ENCODE results near the gene NAALADL2.
"Not testable (repeated sequence)": the region's sequence is repeated elsewhere in the genome, so short reads cannot be mapped to it uniquely, and the experiment has no call there.

NAALADL2 gene

GRCh38 chr3:175426805-175427204, 567.7 kb downstream of the NAALADL2 start:
- DNase-seq (ENCODE audit: low read depth): no peak

- no peak for DNase-seq (ENCODE audit: low read depth)
These were observed 569.3 kb downstream of the NAALADL2 start for GRCh38 chr3:175428466-175428865.

- no peak for DNase-seq (ENCODE audit: low read depth)
These were observed 572.0 kb downstream of the NAALADL2 start for GRCh38 chr3:175430983-175431773.

- DNase-seq (ENCODE audit: low read depth): no peak
These were observed 573.4 kb downstream of the NAALADL2 start for GRCh38 chr3:175432376-175433025.

GRCh38 chr3:175433026-175433674, 574.0 kb downstream of the NAALADL2 start:
- no peak for DNase-seq (ENCODE audit: low read depth)

- DNase-seq (ENCODE audit: low read depth): no peak
These were observed 575.4 kb downstream of the NAALADL2 start for GRCh38 chr3:175434561-175434960.

- no peak for DNase-seq (ENCODE audit: low read depth)
These were observed 584.5 kb downstream of the NAALADL2 start for GRCh38 chr3:175443682-175444081.

GRCh38 chr3:175445741-175446140, 586.6 kb downstream of the NAALADL2 start:
- no peak for DNase-seq (ENCODE audit: low read depth)

GRCh38 chr3:175447521-175447920, 588.4 kb downstream of the NAALADL2 start:
- no peak for DNase-seq (ENCODE audit: low read depth)

- DNase-seq (ENCODE audit: low read depth): no peak
These were observed 594.2 kb downstream of the NAALADL2 start for GRCh38 chr3:175453361-175453760.

- no peak for DNase-seq (ENCODE audit: low read depth)
These were observed 597.3 kb downstream of the NAALADL2 start for GRCh38 chr3:175456466-175456865.

- no peak for DNase-seq (ENCODE audit: low read depth)
These were observed 598.2 kb downstream of the NAALADL2 start for GRCh38 chr3:175457301-175457700.

GRCh38 chr3:175460849-175461399, 601.8 kb downstream of the NAALADL2 start:
- DNase-seq (ENCODE audit: low read depth): not testable (repeated sequence)

- no peak for DNase-seq (ENCODE audit: low read depth)
These were observed 605.2 kb downstream of the NAALADL2 start for GRCh38 chr3:175464362-175464761.

GRCh38 chr3:175469124-175469523, 610.0 kb downstream of the NAALADL2 start:
- no peak for DNase-seq (ENCODE audit: low read depth)

GRCh38 chr3:175475765-175476164, 616.6 kb downstream of the NAALADL2 start:
- no peak for DNase-seq (ENCODE audit: low read depth)

- no peak for DNase-seq (ENCODE audit: low read depth)
These were observed 617.4 kb downstream of the NAALADL2 start for GRCh38 chr3:175476489-175476888.

- DNase-seq (ENCODE audit: low read depth): no peak
These were observed 618.6 kb downstream of the NAALADL2 start for GRCh38 chr3:175477651-175478224.

- no peak for DNase-seq (ENCODE audit: low read depth)
These were observed 619.2 kb downstream of the NAALADL2 start for GRCh38 chr3:175478301-175478700.

- DNase-seq (ENCODE audit: low read depth): no peak
These were observed 620.0 kb downstream of the NAALADL2 start for GRCh38 chr3:175479175-175479574.

- DNase-seq (ENCODE audit: low read depth): no peak
These were observed 620.7 kb downstream of the NAALADL2 start for GRCh38 chr3:175479800-175480199.

GRCh38 chr3:175484666-175485065, 625.5 kb downstream of the NAALADL2 start:
- no peak for DNase-seq (ENCODE audit: low read depth)
